GM13977 (cell line): ENCODE data around the gene NTN1.

Source experiments
- DNase-seq: peaks from one replicate; pipeline ENCODE4 v3.0.0; 2012; ENCODE audit warnings: low spot score
- in situ Hi-C: fragments of 300-500 bp; cut with MboI; formaldehyde crosslinking; loops from one replicate; pipeline ENCODE4 v1.12.0; 2022; ENCODE audit warnings: low sequenced_read_pairs, low pct_unique_long_range_greater_than_20kb, mixed read lengths, inconsistent platforms; ENCODE audit not compliant: unreplicated experiment
- TF ChIP-seq, protein P1 (sequence below): IDR thresholded peaks from 2 replicates; pipeline ENCODE4 v1.5.1; 2012; ENCODE audit warnings: mild to moderate bottlenecking, control low read depth; ENCODE audit not compliant: insufficient read depth; ENCODE audit errors: extremely low read depth, missing control alignments

The NTN1 gene

GRCh38 chr17:9232591-9233270, 211.4 kb downstream of the NTN1 start:
- in situ Hi-C loops, result no loop called here
- TF ChIP-seq, protein P1, sequence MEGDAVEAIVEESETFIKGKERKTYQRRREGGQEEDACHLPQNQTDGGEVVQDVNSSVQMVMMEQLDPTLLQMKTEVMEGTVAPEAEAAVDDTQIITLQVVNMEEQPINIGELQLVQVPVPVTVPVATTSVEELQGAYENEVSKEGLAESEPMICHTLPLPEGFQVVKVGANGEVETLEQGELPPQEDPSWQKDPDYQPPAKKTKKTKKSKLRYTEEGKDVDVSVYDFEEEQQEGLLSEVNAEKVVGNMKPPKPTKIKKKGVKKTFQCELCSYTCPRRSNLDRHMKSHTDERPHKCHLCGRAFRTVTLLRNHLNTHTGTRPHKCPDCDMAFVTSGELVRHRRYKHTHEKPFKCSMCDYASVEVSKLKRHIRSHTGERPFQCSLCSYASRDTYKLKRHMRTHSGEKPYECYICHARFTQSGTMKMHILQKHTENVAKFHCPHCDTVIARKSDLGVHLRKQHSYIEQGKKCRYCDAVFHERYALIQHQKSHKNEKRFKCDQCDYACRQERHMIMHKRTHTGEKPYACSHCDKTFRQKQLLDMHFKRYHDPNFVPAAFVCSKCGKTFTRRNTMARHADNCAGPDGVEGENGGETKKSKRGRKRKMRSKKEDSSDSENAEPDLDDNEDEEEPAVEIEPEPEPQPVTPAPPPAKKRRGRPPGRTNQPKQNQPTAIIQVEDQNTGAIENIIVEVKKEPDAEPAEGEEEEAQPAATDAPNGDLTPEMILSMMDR, result no peak
- no peak for DNase-seq

DNA sequence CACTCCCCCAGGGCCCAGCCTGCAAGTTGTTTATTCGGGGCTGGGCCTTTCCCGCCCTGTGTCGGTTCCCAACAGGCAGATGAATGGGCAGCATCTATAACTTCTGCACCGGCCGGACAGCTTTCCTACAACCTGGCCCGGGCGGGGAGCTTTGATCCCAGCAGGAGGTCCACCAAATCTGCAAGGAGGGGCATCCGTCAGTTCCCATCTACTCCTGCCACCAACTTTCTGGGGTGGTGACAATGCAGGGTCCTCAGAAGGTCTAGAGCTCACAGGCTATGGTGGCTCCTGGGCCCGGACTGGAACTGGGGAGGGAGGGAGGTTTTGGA, 211.9 kb downstream of the NTN1 start:
- TF ChIP-seq, protein P1, result no peak
- no peak for DNase-seq
- in situ Hi-C loops, result no loop called here

DNA sequence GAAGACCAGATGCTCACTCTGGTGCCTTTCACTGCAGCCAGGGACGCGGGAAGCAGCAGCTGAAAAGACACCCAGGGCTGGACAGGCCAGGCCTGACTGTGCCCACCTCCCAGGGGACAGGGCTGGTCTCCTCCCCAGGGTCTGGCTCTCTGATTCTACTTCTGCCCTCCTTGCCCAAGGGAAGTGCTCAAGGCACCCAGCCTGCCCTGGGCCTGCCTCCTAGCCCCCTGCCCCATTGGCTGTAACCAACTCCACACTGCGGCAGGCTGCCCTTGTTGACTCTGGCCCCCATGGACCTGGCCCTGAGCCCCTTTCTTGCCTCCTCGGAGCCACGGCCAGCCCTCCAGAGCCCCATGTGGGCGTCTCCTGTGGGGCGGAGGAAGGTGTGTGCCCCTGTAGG, 212.5 kb downstream of the NTN1 start:
- in situ Hi-C loops, result no loop called here
- DNase-seq, result no peak

GRCh38 chr17:9234389-9234945, 213.2 kb downstream of the NTN1 start:
- DNase-seq, result no peak
- in situ Hi-C loops, result no loop called here
- TF ChIP-seq, protein P1, result no peak

More for the DNA sequence above, 212.5 kb downstream of the NTN1 start:
- TF ChIP-seq, protein P1, result no peak

- DNase-seq, result no peak
- TF ChIP-seq, protein P1, result no peak
- in situ Hi-C loops, result no loop called here
Measured at GRCh38 chr17:9235346-9235745, 214.0 kb downstream of the NTN1 start.

DNA sequence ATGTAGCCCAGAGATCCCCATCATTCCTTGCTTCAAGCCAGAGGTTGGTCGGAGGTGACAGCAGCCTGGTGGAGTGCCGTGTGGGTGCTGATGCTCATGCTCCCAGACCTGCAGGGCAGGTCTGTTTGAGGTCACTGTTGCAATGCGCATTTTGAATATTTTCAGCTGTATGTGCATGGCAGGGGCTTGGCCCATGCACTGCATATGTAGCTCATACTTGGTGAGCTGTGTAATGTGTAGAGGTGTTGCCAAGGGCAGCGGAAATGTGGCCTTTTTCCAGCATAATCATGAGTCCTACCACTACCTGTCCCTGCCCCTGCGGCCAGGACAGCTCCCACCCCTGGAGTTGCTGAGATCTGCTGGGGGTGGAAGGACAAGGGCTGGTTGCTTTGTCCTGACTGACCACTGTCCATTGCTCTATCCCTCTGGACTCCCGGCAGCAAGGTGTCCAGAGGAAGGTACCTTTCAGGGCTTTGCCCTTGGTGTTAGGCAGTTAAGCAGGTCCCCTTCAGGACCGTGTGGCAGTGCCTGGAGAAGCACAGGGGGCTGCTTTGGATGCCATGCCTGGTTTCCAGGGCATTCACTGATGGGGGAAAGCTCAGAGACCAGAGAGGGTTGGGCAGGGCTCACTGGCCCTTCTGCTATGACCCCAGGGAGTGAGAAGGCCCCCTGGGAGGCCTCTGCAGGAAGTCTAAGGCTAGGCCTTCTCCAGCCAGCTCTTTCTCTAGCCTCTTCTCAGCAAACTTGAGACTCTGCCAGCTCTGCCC, 215.2 kb downstream of the NTN1 start:
- DNase-seq, result no peak
- in situ Hi-C loops, result no loop called here
- TF ChIP-seq, protein P1, result no peak
